Calu3 (cell line): ENCODE results near the gene IRF1. TPM values are rescaled to one million over a fixed set of nuclear protein-coding genes. Genes with fewer than 3 reads are reported as not detected.
"Not testable (repeated sequence)": the region's sequence is repeated elsewhere in the genome, so short reads cannot be mapped to it uniquely, and the experiment has no call there.

Experiments used
- BruUV-seq: library from RNA; stranded (reverse); fragments of 400-500 nt; replicated peaks from 2 replicates; lab custom pipeline; 2021; lab: Mats Ljungman, UMichigan
- CTCF ChIA-PET: fragments of 300-600 bp; sonication (Branson Sonifier 250); formaldehyde crosslinking; loops from one replicate; lab custom pipeline; 2022; ENCODE audit warnings: antibody characterized with exemption; lab: Charles Lee
- DNase-seq: peaks from one replicate; pipeline ENCODE4 v3.0.0; 2022
- H3K27ac Mint-ChIP-seq: one replicate; pipeline ENCODE4 v1.8.0; 2022; ENCODE audit warnings: mixed read lengths; ENCODE audit not compliant: unreplicated experiment
- H3K27me3 Mint-ChIP-seq: one replicate; pipeline ENCODE4 v1.8.0; 2022; ENCODE audit warnings: mixed read lengths; ENCODE audit not compliant: unreplicated experiment
- H3K36me3 Mint-ChIP-seq: one replicate; pipeline ENCODE4 v1.8.0; 2022; ENCODE audit warnings: mild to moderate bottlenecking, moderate library complexity, mixed read lengths; ENCODE audit not compliant: insufficient read depth, unreplicated experiment
- H3K4me1 Mint-ChIP-seq: one replicate; pipeline ENCODE4 v1.8.0; 2022; ENCODE audit warnings: mild to moderate bottlenecking, low read depth, mixed read lengths; ENCODE audit not compliant: unreplicated experiment
- H3K4me3 Mint-ChIP-seq: one replicate; pipeline ENCODE4 v1.8.0; 2022; ENCODE audit warnings: mild to moderate bottlenecking, low read depth, moderate library complexity, mixed read lengths; ENCODE audit not compliant: unreplicated experiment
- H3K9me3 Mint-ChIP-seq: one replicate; pipeline ENCODE4 v1.8.0; 2022; ENCODE audit warnings: low read depth, mixed read lengths; ENCODE audit not compliant: unreplicated experiment
- intact Hi-C: fragments of 100-400 bp; cut with micrococcal nuclease; formaldehyde crosslinking; loops from one replicate; pipeline ENCODE4 v1.10.0; 2022; ENCODE audit not compliant: unreplicated experiment
- total RNA-seq: library from RNA; stranded (reverse); gene quantifications from 2 replicates; pipeline ENCODE4 v1.2.3, GENCODE V29; 2022
- TF ChIP-seq, protein P1 (sequence below): fragments of 200-600 bp; IDR thresholded peaks from one replicate; pipeline ENCODE4 v1.8.0; 2022; ENCODE audit warnings: antibody characterized with exemption; ENCODE audit not compliant: unreplicated experiment

Gene IRF1
- total RNA-seq, 1 experiment from 2014 or later = 64.0 TPM

DNA sequence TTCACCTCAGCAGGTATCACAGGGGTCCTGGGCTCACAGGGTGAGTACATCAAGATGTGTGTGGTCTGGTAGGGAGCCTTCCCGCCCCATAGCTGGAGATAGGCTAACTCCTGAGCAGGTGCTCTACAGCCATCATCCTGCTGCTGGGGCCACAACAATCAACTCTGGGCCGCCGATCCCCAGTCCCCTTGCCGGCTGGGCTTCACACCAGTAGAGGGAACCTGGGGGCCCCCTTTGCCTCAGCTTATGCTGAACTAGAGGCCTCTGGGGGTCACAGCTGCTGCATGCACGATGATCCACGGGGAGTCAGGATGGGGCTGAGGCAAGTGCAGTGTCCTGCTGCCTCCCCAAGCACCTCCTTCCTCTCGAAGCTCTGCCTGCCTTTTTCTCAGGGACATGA lies 46.5 kb downstream of the IRF1 start:
- Mint-ChIP-seq H3K27me3 (no peaks in the 10 kb centered on the region), H3K36me3 (no peaks in the 10 kb centered on the region), H3K27ac (no peak overlapping the region), H3K4me1 (peaks cover 24% of the 10 kb centered on the region), H3K4me3 (no peak overlapping the region), H3K9me3 (peaks cover 9% of the 10 kb centered on the region)
- TF ChIP-seq, protein P1, sequence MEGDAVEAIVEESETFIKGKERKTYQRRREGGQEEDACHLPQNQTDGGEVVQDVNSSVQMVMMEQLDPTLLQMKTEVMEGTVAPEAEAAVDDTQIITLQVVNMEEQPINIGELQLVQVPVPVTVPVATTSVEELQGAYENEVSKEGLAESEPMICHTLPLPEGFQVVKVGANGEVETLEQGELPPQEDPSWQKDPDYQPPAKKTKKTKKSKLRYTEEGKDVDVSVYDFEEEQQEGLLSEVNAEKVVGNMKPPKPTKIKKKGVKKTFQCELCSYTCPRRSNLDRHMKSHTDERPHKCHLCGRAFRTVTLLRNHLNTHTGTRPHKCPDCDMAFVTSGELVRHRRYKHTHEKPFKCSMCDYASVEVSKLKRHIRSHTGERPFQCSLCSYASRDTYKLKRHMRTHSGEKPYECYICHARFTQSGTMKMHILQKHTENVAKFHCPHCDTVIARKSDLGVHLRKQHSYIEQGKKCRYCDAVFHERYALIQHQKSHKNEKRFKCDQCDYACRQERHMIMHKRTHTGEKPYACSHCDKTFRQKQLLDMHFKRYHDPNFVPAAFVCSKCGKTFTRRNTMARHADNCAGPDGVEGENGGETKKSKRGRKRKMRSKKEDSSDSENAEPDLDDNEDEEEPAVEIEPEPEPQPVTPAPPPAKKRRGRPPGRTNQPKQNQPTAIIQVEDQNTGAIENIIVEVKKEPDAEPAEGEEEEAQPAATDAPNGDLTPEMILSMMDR = no peak
- no TSS peak for BruUV-seq
- CTCF ChIA-PET = no interaction called here
- no peak for DNase-seq
- intact Hi-C loops = no loop called here

DNA sequence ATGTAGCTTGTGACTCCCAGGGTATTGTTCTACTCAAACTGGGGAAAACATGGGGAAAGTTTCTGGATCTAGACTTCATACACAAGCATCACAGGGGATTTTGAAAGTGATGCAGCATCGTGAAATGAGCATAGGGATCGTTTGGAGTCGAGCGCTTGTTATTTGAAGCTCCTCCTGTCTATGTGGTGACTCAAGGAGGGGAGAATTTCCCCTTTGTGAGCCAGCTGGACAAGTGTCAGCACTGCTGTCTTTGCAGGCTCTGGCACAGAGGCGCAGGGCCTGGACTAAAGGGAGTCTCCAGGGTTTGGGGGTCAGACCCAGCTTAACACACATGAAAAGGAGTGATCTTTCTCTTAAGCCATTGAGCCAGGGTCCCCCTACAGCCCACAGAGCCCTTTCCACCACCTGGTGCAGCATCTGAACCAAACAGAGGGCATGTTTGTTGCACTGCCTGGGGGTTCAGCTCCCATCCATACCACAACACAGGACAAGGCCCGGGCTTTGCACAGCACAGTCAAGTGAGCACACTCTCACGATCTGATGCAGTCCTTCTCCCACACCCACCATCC lies 51.0 kb downstream of the IRF1 start:
- no TSS peak for BruUV-seq
- CTCF ChIA-PET = no interaction called here
- intact Hi-C loops = no loop called here
- TF ChIP-seq, protein P1 = no peak
- Mint-ChIP-seq H3K4me1 (peaks cover 10% of the 10 kb centered on the region), H3K36me3 (no peaks in the 10 kb centered on the region), H3K9me3 (no peaks in the 10 kb centered on the region), H3K27ac (no peak overlapping the region), H3K4me3 (no peak overlapping the region), H3K27me3 (no peaks in the 10 kb centered on the region)
- DNase-seq = no peak

DNA sequence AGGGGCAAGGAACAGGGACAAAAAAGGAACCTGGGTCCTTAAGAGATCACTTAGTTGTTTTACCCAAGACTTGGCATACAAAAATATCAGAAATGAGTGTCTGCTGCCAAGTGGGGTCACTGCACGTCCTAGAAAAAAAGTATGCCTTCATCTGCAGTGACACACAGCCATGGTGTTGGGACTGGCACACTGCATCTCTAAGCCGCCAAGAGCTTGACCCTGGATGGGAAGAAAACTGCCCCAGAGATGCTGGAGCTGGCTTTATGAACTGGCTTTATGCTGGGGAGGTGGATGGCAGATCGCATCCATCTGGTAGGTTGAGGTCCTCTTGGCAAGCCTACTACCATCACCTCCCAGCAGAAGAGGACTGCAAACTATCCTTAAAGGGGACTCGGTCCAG lies 51.7 kb downstream of the IRF1 start:
- DNase-seq = no peak
- no peak overlapping the region for H3K4me3 Mint-ChIP-seq
- no TSS peak for BruUV-seq
- no peaks in the 10 kb centered on the region for H3K9me3 Mint-ChIP-seq
- no peaks in the 10 kb centered on the region for H3K27me3 Mint-ChIP-seq
- intact Hi-C loops = no loop called here
- TF ChIP-seq, protein P1 = no peak
- CTCF ChIA-PET = no interaction called here
- H3K27ac Mint-ChIP-seq = no peak overlapping the region
- no peaks in the 10 kb centered on the region for H3K36me3 Mint-ChIP-seq
- H3K4me1 Mint-ChIP-seq = peaks cover 8% of the 10 kb centered on the region

DNA sequence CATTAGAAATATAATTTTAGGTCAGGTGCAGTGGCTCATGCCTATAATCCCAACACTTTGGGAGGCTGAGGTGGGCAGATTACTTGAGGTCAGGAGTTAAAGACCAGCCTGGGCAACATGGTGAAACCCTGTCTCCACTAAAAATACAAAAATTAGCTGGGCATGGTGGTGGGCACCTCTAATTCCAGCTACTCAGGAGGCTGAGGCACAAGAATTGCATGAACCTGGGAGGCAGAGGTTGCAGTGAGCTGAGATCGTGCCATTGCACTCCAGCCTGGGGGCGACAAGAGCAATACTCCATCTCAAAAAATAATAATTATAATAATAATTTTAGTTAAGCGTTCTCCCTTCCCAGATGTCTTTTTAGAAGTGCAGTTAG lies 52.3 kb downstream of the IRF1 start:
- not testable (repeated sequence) for BruUV-seq, H3K27me3 Mint-ChIP-seq, H3K4me1 Mint-ChIP-seq

DNA sequence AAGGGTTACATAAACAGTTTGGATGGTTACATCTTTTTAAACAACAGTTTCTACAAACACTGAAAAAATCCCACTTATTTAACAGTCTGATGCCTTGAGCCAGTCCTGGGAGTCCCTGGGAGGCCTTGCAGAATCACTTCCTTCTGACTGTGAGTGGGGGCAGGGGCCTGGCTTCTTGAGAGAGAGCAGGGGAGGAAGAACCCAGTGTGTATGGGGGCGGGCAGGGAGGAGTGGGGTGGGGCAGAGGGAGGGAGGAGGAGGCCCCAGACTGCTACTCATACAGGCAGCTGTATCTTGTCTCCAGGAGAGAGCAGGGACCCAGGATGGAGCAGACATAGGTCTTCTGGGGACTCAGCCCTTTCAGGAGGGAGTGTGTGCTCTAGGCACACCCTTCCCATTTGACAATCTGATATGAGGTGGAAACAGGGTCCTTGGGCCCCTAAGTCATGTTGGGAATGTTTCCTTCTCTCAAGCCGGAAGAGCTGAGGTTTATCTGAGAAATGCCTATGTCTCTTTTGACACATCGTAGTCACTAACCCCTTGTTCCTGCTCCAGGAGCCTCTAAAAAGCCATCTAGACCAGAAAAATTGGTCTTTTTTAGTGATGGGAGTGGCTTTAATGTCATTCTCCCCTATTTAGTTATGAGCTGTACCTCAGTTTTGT lies 52.8 kb downstream of the IRF1 start:
- no peak for DNase-seq
- intact Hi-C loops = no loop called here
- CTCF ChIA-PET = interaction anchor here (1.3 kb wide), 1 partner anchor 8 kb away, joined by 4 read pairs; no protein-coding TSS in a partner anchor

More for the DNA sequence above, 52.3 kb downstream of the IRF1 start:
- H3K27ac Mint-ChIP-seq, H3K4me3 Mint-ChIP-seq, DNase-seq, H3K9me3 Mint-ChIP-seq, intact Hi-C loops, H3K36me3 Mint-ChIP-seq: not testable (repeated sequence)
- CTCF ChIA-PET = interaction anchor here (1.3 kb wide), 1 partner anchor 9 kb away, joined by 4 read pairs; no protein-coding TSS in a partner anchor

More for the DNA sequence above, 52.8 kb downstream of the IRF1 start:
- Mint-ChIP-seq H3K4me3 (no peak overlapping the region), H3K9me3 (no peaks in the 10 kb centered on the region), H3K27me3 (no peaks in the 10 kb centered on the region), H3K36me3 (no peaks in the 10 kb centered on the region), H3K4me1 (peaks cover 8% of the 10 kb centered on the region), H3K27ac (no peak overlapping the region)
- TF ChIP-seq, protein P1 = no peak
- no TSS peak for BruUV-seq
